HG02678 (cell line): ENCODE results near the gene CAMKMT.

Experiments used
- ATAC-seq: cut with Tn5 transposase; IDR thresholded peaks from one replicate; pipeline ENCODE4 v1.9.1; 2021; ENCODE audit warnings: mild to moderate bottlenecking, moderate library complexity; ENCODE audit not compliant: unreplicated experiment

CAMKMT gene

GRCh38 chr2:44723921-44724320, 362.2 kb downstream of the CAMKMT start:
- no peak for ATAC-seq

DNA sequence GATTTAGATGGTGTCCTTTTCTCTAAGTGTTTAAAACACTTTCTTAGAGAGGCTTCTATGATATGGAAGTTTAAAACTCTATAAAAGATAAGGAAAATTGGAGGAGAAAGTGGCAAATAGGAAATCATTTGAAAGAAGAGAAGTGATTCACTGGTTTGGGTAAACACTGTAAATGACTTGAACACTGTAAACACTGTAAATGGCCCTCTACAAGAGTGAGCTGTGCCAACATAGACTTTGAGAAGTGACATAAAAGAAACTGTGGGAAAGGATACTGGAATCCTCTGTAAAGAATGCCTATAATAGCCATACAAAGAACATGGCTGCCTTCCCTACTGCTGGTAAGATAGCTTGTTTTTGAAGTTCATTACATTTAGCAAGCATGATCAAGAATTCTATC, 368.8 kb downstream of the CAMKMT start:
- no peak for ATAC-seq

- peak; percentile 93 for ATAC-seq
Measured at GRCh38 chr2:44731505-44731904, 369.8 kb downstream of the CAMKMT start.

DNA sequence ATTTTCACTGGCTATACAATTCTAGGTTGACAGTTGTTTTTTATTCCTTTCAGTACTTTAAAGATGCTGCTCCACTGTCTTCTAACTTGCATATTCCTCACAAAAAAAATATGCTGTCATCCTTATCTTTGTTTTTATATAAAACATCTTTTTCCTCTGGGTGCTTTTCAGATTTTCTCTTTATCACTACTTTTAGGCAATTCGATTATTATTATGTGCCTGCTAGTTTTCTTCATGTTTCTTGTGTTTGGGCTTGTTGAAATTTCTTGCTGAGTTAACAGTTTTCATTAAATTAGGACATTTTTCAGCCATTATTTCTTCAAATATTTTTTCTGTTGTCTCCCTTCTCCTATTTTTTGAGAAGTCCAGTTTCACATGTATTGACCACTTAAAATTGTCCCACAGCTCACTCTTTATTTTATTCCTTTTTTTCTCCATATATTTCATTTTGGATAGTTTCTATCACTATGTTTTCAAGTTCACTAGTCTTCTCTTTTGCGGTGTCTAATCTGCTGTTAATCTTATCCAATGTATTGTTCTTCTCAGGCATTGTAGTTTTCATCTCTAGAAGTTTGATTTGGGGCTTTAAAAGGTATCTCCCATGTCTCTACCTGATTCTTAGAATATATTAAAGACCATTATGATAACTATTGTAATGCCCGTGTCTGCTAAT, 374.7 kb downstream of the CAMKMT start:
- no peak for ATAC-seq

DNA sequence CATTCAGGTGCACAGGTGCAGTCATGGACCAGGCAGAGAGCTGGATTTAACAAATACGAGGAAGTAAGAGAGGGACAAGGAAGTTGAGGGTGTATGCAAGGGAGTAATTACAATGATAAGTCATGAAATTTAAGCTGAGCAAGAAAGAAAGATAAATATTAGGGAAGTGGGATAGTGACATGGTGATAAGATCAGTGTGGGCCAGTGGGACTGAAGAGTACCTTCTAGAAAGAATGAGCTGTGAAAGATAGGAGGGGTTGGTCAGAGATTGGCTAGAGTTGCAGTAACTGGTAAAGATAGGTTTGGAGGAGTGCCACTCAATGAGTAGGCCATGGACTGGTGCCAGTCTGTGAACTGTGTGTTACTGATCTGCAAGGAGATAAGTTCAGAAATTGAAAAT, 378.9 kb downstream of the CAMKMT start:
- ATAC-seq, result no peak

DNA sequence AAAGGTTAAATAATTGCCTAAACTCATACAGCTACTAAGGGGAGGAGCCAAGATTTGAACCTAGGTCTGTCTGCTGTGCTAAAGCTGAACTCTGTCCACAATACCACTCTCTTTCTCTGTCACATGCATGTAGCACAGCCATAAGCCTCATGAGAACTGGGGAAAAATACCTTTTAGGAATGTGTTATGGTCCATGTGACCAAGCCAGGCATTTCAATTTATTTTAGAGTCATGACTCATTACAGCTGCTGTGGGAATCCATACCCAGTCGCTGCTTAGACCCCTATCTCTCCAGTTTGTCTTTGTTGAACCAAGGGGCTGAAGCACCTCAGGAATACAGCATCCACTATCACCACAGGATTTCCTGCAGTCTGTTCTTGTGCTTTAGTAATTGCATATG, 379.8 kb downstream of the CAMKMT start:
- no peak for ATAC-seq

DNA sequence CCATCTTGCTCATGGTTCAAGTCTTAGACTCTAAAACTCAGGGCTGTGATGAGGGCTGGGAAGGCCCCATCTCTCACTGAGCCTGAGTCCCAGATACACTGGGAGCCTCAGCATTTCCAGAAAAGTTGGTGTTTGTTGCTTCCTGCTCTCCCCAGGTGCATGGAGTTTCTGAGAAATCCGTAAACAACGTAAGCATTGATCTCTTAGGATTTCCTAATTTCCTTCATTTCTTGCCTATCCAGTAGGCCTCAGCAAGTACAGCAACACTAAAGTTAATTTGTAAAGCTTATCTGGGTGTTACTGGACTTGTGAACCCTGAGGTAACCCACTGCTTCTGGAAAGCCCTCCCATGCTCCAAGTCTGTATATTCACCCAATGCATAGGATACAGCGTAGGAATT, 380.3 kb downstream of the CAMKMT start:
- no peak for ATAC-seq

DNA sequence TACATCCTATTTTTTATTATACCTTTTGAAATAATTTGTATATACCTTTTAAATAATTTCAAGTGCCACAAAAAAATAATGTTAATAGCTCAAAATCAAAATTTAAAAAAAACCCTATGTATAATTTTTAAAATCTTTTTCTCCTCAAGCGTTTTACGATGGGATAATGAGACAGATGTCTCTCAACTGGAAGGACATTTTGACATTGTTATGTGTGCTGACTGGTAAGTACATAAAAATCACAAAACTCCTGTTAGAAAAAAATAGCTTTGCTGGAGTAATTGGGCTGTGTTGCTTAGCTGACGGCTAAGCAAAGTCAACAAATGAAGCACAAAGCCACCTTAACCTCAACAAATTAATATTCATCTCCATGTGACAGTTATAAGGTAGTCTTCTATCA, 381.7 kb downstream of the CAMKMT start:
- ATAC-seq, result no peak

DNA sequence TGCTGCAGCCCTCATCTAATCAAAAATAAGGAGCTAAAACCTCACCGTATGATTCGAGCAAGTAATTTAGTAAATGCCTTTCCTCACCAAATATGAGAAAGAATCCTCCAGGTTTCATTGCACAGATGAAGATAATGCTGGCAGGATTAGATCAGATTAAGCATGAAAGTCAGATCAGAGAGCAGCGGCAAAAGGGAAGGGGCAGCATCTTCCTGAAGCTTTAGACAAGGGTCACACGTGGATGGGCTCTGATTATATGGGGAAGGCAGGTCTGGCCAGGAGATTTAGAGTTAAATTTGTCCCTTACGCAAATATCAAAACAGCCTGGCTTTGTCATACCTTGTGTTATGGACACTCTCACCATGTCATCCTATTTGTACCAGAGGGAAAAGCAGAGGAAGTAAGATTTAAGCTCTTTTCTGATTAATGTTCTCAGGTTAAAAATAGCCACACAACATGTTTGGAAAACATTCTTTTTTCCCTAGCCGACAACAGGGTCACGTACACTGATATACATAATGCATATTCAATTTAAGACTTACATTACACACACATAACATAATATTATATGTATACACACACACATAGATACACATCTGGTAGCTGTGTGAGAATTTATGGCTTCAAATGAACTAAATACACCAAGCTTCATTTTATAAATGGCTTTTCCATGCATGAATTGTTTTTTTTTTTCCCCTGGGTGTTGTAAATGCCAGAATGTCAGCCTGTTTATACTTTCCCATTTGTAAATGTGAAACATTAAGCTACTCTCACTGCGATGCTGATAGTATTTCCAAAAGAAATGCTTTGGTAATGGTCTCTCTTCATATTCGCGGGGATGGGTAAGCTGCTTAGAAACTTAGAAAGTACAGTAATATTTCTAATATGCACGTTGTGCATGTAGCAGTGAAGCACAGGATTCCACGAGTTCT, 383.5 kb downstream of the CAMKMT start:
- ATAC-seq, result no peak

- no peak for ATAC-seq
Measured at GRCh38 chr2:44745922-44746766, 384.4 kb downstream of the CAMKMT start.

DNA sequence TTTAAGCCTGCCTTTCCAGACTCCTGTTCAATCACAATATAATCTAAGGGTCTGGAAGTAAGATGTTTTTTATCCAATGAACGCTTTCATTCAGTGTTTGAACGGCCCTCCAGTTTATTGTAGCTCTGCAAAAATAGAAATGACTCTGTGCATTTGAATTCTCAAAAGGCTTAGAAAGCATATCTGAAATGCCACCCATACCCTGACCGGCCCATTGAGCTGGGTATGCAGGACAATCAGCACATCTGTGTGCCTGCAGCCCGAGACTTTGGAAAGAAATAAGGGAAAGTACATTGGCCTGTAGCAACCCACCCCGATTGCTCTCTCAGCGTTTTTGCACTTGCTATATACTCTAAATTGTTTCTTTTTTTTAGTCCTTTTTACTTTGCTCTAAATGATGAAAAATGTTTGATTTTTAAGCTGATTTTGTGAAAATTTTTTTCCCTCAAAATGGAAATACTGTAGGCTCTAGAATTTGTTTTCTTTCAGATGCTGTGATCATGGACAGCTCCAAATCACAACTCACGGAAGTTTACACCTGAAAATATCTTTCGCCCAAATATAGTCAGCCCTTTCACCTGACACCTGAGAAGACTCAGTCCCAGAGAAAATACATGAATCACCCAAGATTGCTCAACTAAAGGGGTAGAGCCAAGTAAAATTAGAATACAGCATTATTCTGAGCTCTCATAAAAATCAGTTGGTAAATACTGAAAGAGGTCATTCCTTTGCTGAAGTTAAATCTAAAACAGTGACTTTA, 385.3 kb downstream of the CAMKMT start:
- no peak for ATAC-seq

DNA sequence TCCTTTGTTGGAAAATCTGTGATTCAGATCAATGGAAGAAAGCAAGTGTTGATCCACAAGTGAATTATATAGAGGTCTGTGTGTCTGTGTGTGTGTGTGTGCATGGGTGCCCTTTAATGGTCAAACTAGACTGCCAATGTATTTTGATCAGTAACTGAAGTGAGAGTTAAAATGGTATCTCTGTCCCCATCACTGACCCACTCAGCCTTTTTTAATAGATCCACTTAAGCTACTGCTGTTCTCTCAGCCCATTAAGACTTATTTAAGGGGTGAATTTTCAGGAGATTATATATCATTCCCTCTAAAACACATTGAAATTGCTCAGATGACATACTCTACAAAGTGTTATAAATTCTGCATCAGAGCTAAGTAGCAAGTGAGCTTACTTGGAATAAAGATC, 386.0 kb downstream of the CAMKMT start:
- no peak for ATAC-seq

- no peak for ATAC-seq
Measured at GRCh38 chr2:44751754-44752479, 390.2 kb downstream of the CAMKMT start.

GRCh38 chr2:44752761-44753160, 391.0 kb downstream of the CAMKMT start:
- no peak for ATAC-seq

DNA sequence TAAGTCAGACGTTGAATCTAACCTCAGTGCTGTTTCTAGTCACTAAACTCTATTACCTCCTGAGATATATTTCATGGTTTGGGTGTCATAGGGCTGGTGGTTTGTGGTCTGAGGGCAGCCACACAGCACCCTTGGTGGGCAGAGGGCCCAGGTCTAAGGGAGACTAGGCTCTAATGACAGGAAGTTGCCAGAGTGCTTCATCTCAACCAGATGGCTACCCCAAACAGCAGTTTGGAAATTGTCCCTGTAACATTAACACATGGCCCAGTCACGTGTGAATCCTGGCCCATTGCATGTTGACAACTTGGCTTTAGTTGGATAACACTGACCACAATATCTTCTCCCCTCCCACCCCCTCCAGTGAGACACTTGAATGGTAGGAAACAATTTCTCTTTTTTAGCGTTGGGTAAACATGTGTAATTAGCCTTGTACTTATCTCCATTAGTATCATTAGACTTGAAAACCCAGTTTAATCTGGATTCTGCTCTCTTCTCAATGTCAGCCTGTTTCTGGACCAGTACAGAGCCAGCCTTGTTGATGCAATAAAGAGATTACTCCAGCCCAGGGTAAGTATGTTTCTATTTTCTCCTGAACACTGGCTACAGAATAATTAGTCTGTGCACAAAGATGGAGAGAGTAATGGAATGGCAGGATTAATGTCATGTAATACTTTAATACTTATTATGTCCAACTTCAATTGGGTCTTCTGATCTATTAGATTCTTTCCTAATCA, 392.0 kb downstream of the CAMKMT start:
- ATAC-seq, result peak; percentile 91

DNA sequence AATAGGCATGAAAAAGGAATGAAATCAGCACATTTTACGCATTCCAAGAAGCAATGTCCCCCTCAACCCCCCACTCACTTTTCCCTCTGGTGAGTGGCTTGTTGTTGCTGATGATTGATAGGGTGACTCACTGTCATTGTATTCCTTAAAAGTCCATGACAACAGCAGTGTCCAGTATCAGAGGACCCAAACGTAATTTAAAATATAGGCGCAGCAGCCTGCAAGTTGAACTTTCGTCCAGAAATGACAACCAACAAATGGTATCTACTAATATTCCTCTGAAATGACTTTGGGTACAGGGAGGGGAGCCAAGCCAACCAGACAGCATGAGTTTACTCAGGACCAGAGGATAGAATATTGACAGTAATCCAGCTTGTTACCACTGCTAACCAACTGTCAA, 396.8 kb downstream of the CAMKMT start:
- ATAC-seq, result no peak

GRCh38 chr2:44759823-44760222, 398.1 kb downstream of the CAMKMT start:
- no peak for ATAC-seq

- no peak for ATAC-seq
Measured at GRCh38 chr2:44763275-44763782, 401.6 kb downstream of the CAMKMT start.

GRCh38 chr2:44766220-44766619, 404.5 kb downstream of the CAMKMT start:
- ATAC-seq, result no peak
